ENCODE data around the gene FRMPD4.

GRCh38 chrX:12610079-12610478 is 471.8 kb downstream of the FRMPD4 start:
- no peak for TF ChIP-seq CTCF (conservative IDR thresholded peaks at IDR 0.05; ENCODE audit: low read length)
- TF ChIP-seq EZH2phosphoT487 (IDR thresholded peaks at IDR 0.05; ENCODE audit: borderline replicate concordance): no peak
